Liver (tissue), 5 donors: ENCODE data around the gene ZNF563. TPM values are rescaled to one million over a fixed set of nuclear protein-coding genes. Genes with fewer than 3 reads are reported as not detected.

ENCODE experiments used
- polyA plus RNA-seq, 2 donors: library from polyadenylated mRNA; stranded (reverse) in 1 of 2; unstranded in 1 of 2; fragments of 200-250 nt in 1 of 2; fragments of >200 nt in 1 of 2; fragmentation: Nextera tagmentation in 1 of 2; extraction: Ambion mirVana in 1 of 2; gene quantifications; one replicate each; pipeline versions ENCODE4 v1.2.1 to v1.2.3, GENCODE V29; 2013 to 2015
- small RNA-seq: library from RNA; depleted of rRNA; stranded (forward); fragments of <200 nt; gene quantifications from one replicate; pipeline ENCODE3, GENCODE V24; 2014
- total RNA-seq, 2 donors: library from RNA; depleted of rRNA; stranded (reverse); fragments of >200 nt; gene quantifications; one replicate each; pipeline ENCODE4 v1.2.3, GENCODE V29; 2014
- donor health status: healthy.
- donor health status: healthy.
- donor health status: healthy.

Gene ZNF563
- total and polyA plus RNA-seq, 4 donors, result 2.5 to 15.8 (median 6.9) TPM

Small RNA genes within 50 kb of the gene (small RNA-seq; reads per million reads assigned to genes)
- gene RPS29P23, result not detected

Other genes with a start within 250 kb of the ZNF563 start
- 1 to 10 TPM; 1.2 to 1.8 TPM for gene ZNF20, start 193.3 kb downstream of the ZNF563 start, total RNA-seq
- 1 to 10 TPM in 1 of 2 donors, under 1 TPM in 1; 0.13 to 1.0 TPM for gene ZNF20, start 193.3 kb downstream of the ZNF563 start, polyA plus RNA-seq
- 1 to 10 TPM; 2.5 to 3.8 TPM for gene ZNF625, start 176.9 kb downstream of the ZNF563 start, total RNA-seq
- under 1 TPM in 1 of 2 donors, not detected in 1; 0.20 TPM for gene ZNF625, start 176.9 kb downstream of the ZNF563 start, polyA plus RNA-seq
- gene ZNF136, start 170.5 kb downstream of the ZNF563 start, total RNA-seq, result 1 to 10 TPM; 4.5 to 5.8 TPM
- gene ZNF136, start 170.5 kb downstream of the ZNF563 start, polyA plus RNA-seq, result 1 to 10 TPM in 1 of 2 donors, under 1 TPM in 1; 0.92 to 2.1 TPM
- 10 to 100 TPM in 1 of 2 donors, 1 to 10 TPM in 1; 7.1 to 17.9 TPM for gene ZNF44, start 38.8 kb downstream of the ZNF563 start, total RNA-seq
- 1 to 10 TPM; 4.1 to 6.6 TPM for gene ZNF44, start 38.8 kb downstream of the ZNF563 start, polyA plus RNA-seq
- gene ZNF442, start 32.0 kb upstream of the ZNF563 start, total RNA-seq, result 1 to 10 TPM; 2.8 to 4.2 TPM
- gene ZNF442, start 32.0 kb upstream of the ZNF563 start, polyA plus RNA-seq, result under 1 TPM; 0.49 to 0.67 TPM
- 1 to 10 TPM; 2.8 to 5.3 TPM for gene ZNF799, start 67.6 kb upstream of the ZNF563 start, total RNA-seq
- 1 to 10 TPM; 1.6 to 2.2 TPM for gene ZNF799, start 67.6 kb upstream of the ZNF563 start, polyA plus RNA-seq
- gene ZNF443, start 107.4 kb upstream of the ZNF563 start, total RNA-seq, result 1 to 10 TPM; 2.6 to 7.4 TPM
- gene ZNF443, start 107.4 kb upstream of the ZNF563 start, polyA plus RNA-seq, result 1 to 10 TPM; 1.1 to 1.9 TPM
- 1 to 10 TPM; 1.3 to 1.9 TPM for gene ZNF709, start 151.2 kb upstream of the ZNF563 start, total RNA-seq
- under 1 TPM; 0.24 to 0.25 TPM for gene ZNF709, start 151.2 kb upstream of the ZNF563 start, polyA plus RNA-seq
- gene ZNF564, start 217.8 kb upstream of the ZNF563 start, total RNA-seq, result 1 to 10 TPM; 8.3 to 8.6 TPM
- gene ZNF564, start 217.8 kb upstream of the ZNF563 start, polyA plus RNA-seq, result 1 to 10 TPM; 2.4 to 3.3 TPM